ENCODE data around the gene GGTLC2.
"Not testable (repeated sequence)": the region's sequence is repeated elsewhere in the genome, so short reads cannot be mapped to it uniquely, and the experiment has no call there.

The GGTLC2 gene

GRCh38 chr22:22644314-22644713 lies at the start of gene GGTLC2:
GGTLC2 (plus strand) TSS chr22:22644614; CDS start chr22:22646346, 1,732 bp downstream.
- H3K4me2 ChIP-seq (ENCODE audit: low read length); H3K27me3 ChIP-seq (ENCODE audit: insufficient read depth, low read length); H3F3A ChIP-seq (ENCODE audit: insufficient read depth, low read length); H2AFZ ChIP-seq (ENCODE audit: low read length); H3K9me2 ChIP-seq (ENCODE audit: low read depth, low read length); H4K20me1 ChIP-seq (ENCODE audit: insufficient read depth, low read length); H3K9me3 ChIP-seq (ENCODE audit: low read length); H3K4me1 ChIP-seq (ENCODE audit: insufficient read depth, low read length, severe bottlenecking); H3K9ac ChIP-seq (ENCODE audit: low read length); H3K4me3 ChIP-seq (ENCODE audit: low read depth, low read length, poor library complexity, severe bottlenecking); H3K79me2 ChIP-seq (ENCODE audit: insufficient read depth, low read length); H3K27ac ChIP-seq (ENCODE audit: low read depth, low read length, poor library complexity, severe bottlenecking); H3K36me3 ChIP-seq (ENCODE audit: insufficient read depth, low read length): not testable (repeated sequence)

DNA sequence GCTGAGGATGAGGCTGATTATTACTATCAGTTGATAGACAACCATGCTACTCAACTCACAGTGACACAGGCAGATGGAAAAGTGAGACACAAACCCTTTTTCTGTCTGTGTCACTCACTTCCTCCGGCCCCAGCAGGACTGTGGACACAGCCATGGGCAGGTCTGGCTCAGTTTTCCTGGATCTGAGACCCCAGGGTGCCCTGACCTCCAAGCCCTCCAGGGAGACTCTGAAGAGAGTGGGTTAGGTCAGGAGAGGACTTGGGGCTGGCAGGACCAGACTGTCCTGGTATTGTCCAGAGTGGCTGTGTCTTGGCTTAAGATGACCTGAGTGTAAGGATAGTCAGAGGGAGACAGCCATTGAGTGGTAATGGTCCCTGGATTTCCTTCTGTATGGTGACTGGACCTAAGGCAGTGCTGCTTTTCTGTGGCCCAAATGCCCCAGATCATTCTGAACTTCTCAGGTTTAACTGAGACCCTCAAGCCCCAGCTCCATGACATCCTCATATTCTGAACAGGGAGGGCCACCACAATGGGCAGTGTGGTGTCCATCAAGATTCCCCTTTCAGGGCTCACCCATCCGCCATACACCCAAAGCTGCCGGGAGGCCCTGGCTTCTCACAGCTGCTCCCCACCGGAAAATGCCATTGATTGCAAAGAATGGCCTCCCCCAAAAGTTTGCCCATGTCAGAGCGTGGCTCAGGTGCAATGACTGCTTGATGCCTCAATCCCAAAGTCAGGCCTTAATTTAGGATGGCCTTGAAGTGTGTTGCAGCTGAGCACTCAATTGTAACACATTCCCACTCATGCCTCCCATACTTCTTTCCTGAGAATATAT lies 49.2 kb upstream of the GGTLC2 start:
- H3K27ac ChIP-seq (ENCODE audit: low read depth, low read length, poor library complexity, severe bottlenecking) = no peak overlapping the region
- H3K4me3 ChIP-seq (ENCODE audit: low read depth, low read length, poor library complexity, severe bottlenecking) = no peak overlapping the region
- H3K9me3 ChIP-seq (ENCODE audit: low read length) = peaks cover 3% of the 10 kb centered on the region; the same call in 1 of the 2 replicates
- no peak overlapping the region for H2AFZ ChIP-seq (ENCODE audit: low read length)
- H3K27me3 ChIP-seq (ENCODE audit: insufficient read depth, low read length) = no peaks in the 10 kb centered on the region
- no peak for TF ChIP-seq EZH2 (IDR thresholded peaks at IDR 0.05; ENCODE audit: borderline replicate concordance, low read length)
- TF ChIP-seq, protein P1, sequence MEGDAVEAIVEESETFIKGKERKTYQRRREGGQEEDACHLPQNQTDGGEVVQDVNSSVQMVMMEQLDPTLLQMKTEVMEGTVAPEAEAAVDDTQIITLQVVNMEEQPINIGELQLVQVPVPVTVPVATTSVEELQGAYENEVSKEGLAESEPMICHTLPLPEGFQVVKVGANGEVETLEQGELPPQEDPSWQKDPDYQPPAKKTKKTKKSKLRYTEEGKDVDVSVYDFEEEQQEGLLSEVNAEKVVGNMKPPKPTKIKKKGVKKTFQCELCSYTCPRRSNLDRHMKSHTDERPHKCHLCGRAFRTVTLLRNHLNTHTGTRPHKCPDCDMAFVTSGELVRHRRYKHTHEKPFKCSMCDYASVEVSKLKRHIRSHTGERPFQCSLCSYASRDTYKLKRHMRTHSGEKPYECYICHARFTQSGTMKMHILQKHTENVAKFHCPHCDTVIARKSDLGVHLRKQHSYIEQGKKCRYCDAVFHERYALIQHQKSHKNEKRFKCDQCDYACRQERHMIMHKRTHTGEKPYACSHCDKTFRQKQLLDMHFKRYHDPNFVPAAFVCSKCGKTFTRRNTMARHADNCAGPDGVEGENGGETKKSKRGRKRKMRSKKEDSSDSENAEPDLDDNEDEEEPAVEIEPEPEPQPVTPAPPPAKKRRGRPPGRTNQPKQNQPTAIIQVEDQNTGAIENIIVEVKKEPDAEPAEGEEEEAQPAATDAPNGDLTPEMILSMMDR (IDR thresholded peaks at IDR 0.05; ENCODE audit: low read length) = no peak
- no peaks in the 10 kb centered on the region for H4K20me1 ChIP-seq (ENCODE audit: insufficient read depth, low read length)
- no peak overlapping the region for H3K9ac ChIP-seq (ENCODE audit: low read length)
- H3F3A ChIP-seq (ENCODE audit: insufficient read depth, low read length) = no peaks in the 10 kb centered on the region
- H3K4me1 ChIP-seq (ENCODE audit: insufficient read depth, low read length, severe bottlenecking) = peaks cover 13% of the 10 kb centered on the region
- H3K79me2 ChIP-seq (ENCODE audit: insufficient read depth, low read length) = no peaks in the 10 kb centered on the region
- H3K9me2 ChIP-seq (ENCODE audit: low read depth, low read length) = no peaks in the 10 kb centered on the region
- no peak overlapping the region for H3K4me2 ChIP-seq (ENCODE audit: low read length)
- no peaks in the 10 kb centered on the region for H3K36me3 ChIP-seq (ENCODE audit: insufficient read depth, low read length)

DNA sequence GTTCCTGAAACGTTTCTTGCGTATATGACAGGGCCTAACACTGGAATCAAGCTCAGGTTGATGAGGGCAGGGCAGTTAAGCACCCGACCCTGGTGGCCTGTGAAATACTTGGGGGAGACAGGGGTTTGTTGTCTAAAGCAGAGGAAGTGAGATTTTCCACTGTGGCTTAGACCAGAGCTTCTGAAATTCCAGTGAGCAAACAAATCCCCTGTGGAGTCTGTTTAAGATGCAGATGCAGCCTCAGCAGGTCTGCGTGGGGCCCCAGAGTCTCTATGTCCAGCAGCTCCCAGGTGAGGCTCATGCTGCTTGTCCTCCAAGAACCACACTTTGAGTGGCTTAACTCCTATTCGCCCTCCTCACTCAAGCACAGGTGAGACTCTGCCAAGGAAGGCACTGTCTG lies 46.3 kb upstream of the GGTLC2 start:
- H3K4me2 ChIP-seq (ENCODE audit: low read length) = no peak overlapping the region
- no peak overlapping the region for H3K9ac ChIP-seq (ENCODE audit: low read length)
- no peaks in the 10 kb centered on the region for H3K27me3 ChIP-seq (ENCODE audit: insufficient read depth, low read length)

More for the DNA sequence above, 46.3 kb upstream of the GGTLC2 start:
- H3K27ac ChIP-seq (ENCODE audit: low read depth, low read length, poor library complexity, severe bottlenecking) = no peak overlapping the region
- no peaks in the 10 kb centered on the region for H3K79me2 ChIP-seq (ENCODE audit: insufficient read depth, low read length)
- H3K36me3 ChIP-seq (ENCODE audit: insufficient read depth, low read length) = no peaks in the 10 kb centered on the region
- no peaks in the 10 kb centered on the region for H4K20me1 ChIP-seq (ENCODE audit: insufficient read depth, low read length)
- H3K4me1 ChIP-seq (ENCODE audit: insufficient read depth, low read length, severe bottlenecking) = peaks cover 13% of the 10 kb centered on the region
- no peak for TF ChIP-seq EZH2 (IDR thresholded peaks at IDR 0.05; ENCODE audit: borderline replicate concordance, low read length)
- TF ChIP-seq, protein P1 (IDR thresholded peaks at IDR 0.05; ENCODE audit: low read length) = no peak
- H3K9me2 ChIP-seq (ENCODE audit: low read depth, low read length) = no peaks in the 10 kb centered on the region
- H2AFZ ChIP-seq (ENCODE audit: low read length) = no peak overlapping the region
- H3K4me3 ChIP-seq (ENCODE audit: low read depth, low read length, poor library complexity, severe bottlenecking) = no peak overlapping the region
- no peaks in the 10 kb centered on the region for H3F3A ChIP-seq (ENCODE audit: insufficient read depth, low read length)
- H3K9me3 ChIP-seq (ENCODE audit: low read length) = peaks cover 3% of the 10 kb centered on the region; the same call in 1 of the 2 replicates
